Measurements from ENCODE around the gene FAM3D. TPM values are rescaled to one million over a fixed set of nuclear protein-coding genes. Genes with fewer than 3 reads are reported as not detected.

Gene FAM3D
- total RNA-seq, 1 donor = not detected

DNA sequence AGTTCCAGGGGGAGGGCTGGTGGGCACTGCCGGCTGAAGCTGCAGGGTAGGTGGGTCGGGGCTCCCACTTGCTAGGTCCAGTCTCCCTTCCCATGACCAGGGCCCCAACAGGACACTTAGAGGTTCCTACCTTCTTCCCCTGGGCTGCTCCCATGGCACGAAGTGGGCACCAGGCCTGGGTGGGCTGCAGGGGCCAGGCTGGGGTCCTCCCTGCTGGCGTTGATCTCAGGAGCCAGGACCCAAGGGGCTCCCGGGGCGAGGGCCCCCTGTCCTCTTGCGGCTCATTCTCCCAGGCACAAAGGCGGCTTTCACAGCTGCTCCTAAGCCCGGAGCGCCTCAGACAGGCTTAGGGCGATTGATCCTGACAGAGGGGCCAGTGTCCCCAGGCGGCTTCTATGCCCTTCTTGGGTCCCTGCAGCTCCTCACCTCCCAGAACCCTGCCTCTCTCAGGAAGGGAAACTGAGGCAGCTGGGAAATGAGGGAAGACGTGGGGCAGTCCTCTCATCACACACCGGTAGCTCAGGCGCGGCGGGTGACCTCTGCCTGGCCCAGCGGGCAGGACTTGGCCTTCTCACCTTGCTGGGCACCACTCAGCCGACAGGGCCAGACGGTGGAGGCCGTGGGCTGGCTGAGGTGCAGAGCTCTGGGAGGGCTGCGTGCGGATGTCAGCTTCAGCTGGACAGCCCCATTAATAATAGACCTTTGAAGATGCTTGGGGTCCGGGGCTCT, 39.6 kb downstream of the FAM3D start:
- no peak for TF ChIP-seq CTCF (IDR thresholded peaks at IDR 0.05; ENCODE audit: insufficient read depth, low read depth, low read length)
- DNase-seq (ENCODE audit: low read depth) = no peak

DNA sequence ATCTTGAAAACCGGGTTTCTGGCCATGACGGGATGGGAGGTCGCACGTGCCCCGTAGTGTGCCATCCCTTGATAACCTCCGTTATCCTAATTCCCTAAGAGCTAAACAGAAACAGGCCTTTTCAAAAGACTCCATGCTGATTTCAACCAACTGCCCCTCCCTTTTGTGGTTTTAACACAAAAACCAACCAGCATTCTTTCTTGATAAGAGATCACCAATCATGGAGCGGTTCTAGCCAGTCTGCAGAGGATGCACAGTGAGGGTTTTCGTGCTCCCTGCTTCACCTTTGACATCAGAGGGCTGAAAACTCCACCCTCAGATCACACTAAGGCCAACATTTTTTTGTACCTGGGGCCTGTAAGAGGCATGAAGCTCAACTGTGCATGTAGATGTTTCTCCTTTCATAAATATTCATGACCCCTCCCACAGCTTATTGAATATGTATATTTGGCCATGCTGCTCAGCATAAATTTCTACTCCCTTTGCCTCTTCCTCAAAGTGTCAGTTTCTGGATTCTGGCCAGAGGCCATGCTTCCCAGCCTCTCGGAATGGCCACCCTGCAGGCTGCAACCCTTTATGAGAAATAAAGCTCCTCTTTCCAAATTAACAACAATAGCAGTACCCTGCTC, 41.3 kb downstream of the FAM3D start:
- no peak overlapping the region for H3K4me3 ChIP-seq (ENCODE audit: low read depth, low read length)
- DNase-seq (ENCODE audit: low read depth) = peak; percentile 17
- no peak for TF ChIP-seq CTCF (IDR thresholded peaks at IDR 0.05; ENCODE audit: insufficient read depth, low read depth, low read length)

More for the DNA sequence above, 39.6 kb downstream of the FAM3D start:
- H3K4me3 ChIP-seq (ENCODE audit: low read depth, low read length) = no peak overlapping the region

- TF ChIP-seq CTCF (IDR thresholded peaks at IDR 0.05; ENCODE audit: insufficient read depth, low read depth, low read length) = no peak
- H3K4me3 ChIP-seq (ENCODE audit: low read depth, low read length) = no peak overlapping the region
- DNase-seq (ENCODE audit: low read depth) = no peak
Measured at GRCh38 chr3:58624550-58624949, 42.0 kb downstream of the FAM3D start.

DNA sequence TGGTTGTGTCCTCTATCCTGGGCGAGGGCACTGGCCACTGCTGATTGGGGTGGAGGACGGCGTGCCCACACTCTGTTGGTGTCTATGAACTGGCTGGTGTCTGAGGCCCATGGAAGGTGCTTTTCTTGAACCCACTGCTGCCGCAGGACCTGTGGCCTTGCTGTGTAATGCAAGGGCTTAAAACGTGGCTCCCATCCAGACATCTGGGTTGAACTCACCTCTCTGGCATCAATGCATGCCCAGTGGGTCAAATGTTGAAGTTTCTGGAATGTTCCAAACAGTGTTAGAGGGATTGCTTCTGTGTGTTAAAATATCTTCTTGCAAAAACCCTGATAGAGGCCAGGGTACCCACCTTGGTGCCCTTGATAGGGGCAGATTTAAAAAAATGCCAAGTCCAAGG, 42.6 kb downstream of the FAM3D start:
- no peak for TF ChIP-seq CTCF (IDR thresholded peaks at IDR 0.05; ENCODE audit: insufficient read depth, low read depth, low read length)
- no peak overlapping the region for H3K4me3 ChIP-seq (ENCODE audit: low read depth, low read length)
- no peak for DNase-seq (ENCODE audit: low read depth)

- DNase-seq (ENCODE audit: low read depth) = no peak
- TF ChIP-seq CTCF (IDR thresholded peaks at IDR 0.05; ENCODE audit: insufficient read depth, low read depth, low read length) = no peak
- H3K4me3 ChIP-seq (ENCODE audit: low read depth, low read length) = no peak overlapping the region
Measured at GRCh38 chr3:58623478-58623877, 43.1 kb downstream of the FAM3D start.

DNA sequence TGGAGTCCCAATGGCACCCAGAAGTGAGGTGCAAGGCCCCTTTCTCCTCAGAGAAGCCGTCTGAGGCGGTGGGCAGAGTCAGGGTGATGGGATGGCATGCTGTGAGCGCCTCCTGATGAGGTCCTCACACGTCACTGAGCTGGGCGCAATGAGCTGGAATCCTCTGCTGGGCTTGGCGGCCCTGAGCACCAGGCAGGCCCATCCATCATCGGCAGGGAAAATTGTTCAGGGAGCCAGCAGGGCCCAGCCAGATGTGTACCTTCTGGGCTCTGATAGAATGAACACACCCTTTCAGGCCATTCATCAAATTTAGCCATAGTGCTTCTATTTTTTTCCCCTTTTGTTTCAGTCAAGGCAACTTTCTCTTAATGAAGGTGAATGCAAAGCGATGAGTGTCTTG, 43.7 kb downstream of the FAM3D start:
- no peak overlapping the region for H3K4me3 ChIP-seq (ENCODE audit: low read depth, low read length)
- no peak for DNase-seq (ENCODE audit: low read depth)
- TF ChIP-seq CTCF (IDR thresholded peaks at IDR 0.05; ENCODE audit: insufficient read depth, low read depth, low read length) = no peak
